Central memory CD8-positive, alpha-beta T cell (primary cell): ENCODE measurements around the gene NMBR.
"Not testable (repeated sequence)": the region's sequence is repeated elsewhere in the genome, so short reads cannot be mapped to it uniquely, and the experiment has no call there.

Experiments
- ATAC-seq: fragments of 150-1000 bp; cut with Tn5 transposase; replicated peaks from 2 replicates; pipeline ENCODE4 v1.10.0; 2022; ENCODE audit warnings: mild to moderate bottlenecking, moderate FRiP score, moderate number of reproducible peaks; ENCODE audit not compliant: poor library complexity, severe bottlenecking; ENCODE audit errors: extremely low read depth
- DNase-seq, 2 donors: peaks; one replicate each; pipeline ENCODE4 v3.0.0; 2021; ENCODE audit warnings: low spot score in 2 of 2
- H3K27ac Mint-ChIP-seq: one replicate; pipeline ENCODE4 v1.8.0; 2022; ENCODE audit warnings: low read depth, mild to moderate bottlenecking, moderate library complexity, mixed read lengths
- H3K27me3 Mint-ChIP-seq: one replicate; pipeline ENCODE4 v1.8.0; 2022; ENCODE audit warnings: mixed read lengths
- H3K36me3 Mint-ChIP-seq: one replicate; pipeline ENCODE4 v1.8.0; 2022; ENCODE audit warnings: mild to moderate bottlenecking, moderate library complexity, mixed read lengths; ENCODE audit not compliant: insufficient read depth
- H3K4me1 Mint-ChIP-seq: one replicate; pipeline ENCODE4 v1.8.0; 2022; ENCODE audit warnings: mixed read lengths
- H3K4me3 Mint-ChIP-seq: one replicate; pipeline ENCODE4 v1.8.0; 2022; ENCODE audit warnings: mild to moderate bottlenecking, moderate library complexity, mixed read lengths
- H3K9me3 Mint-ChIP-seq: one replicate; pipeline ENCODE4 v1.8.0; 2022; ENCODE audit warnings: mixed read lengths

Gene NMBR

DNA sequence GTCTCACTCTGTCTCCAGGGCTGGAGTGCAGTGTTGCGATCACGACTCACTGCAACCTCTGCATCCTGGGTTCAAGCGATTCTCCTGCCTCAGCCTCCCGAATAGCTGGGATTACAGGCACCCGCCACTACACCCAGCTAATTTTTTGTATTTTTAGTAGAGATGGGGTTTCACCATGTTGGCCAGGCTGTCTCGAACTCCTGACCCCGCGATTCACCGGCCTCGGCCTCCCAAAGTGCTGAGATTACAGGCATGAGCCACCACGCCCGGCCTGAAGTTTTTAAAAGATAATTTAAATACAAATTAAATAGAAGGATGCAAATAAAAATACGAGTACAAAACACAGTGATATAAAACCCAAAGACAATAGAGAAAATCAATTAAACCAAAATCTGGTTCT lies 5.4 kb downstream of the NMBR start:
- Mint-ChIP-seq H3K27me3 (peaks cover 17% of the 10 kb centered on the region), H3K4me1 (peaks cover 10% of the 10 kb centered on the region)
- H3K36me3 Mint-ChIP-seq, DNase-seq, ATAC-seq, H3K4me3 Mint-ChIP-seq, H3K9me3 Mint-ChIP-seq, H3K27ac Mint-ChIP-seq: not testable (repeated sequence)

GRCh38 chr6:142138876-142139275 lies 8.0 kb downstream of the NMBR start:
- Mint-ChIP-seq H3K4me3 (no peak overlapping the region), H3K36me3 (no peaks in the 10 kb centered on the region), H3K4me1 (no peaks in the 10 kb centered on the region), H3K27ac (no peak overlapping the region), H3K27me3 (peaks cover 21% of the 10 kb centered on the region), H3K9me3 (no peaks in the 10 kb centered on the region)
- DNase-seq (no peak), ATAC-seq (no peak)

DNA sequence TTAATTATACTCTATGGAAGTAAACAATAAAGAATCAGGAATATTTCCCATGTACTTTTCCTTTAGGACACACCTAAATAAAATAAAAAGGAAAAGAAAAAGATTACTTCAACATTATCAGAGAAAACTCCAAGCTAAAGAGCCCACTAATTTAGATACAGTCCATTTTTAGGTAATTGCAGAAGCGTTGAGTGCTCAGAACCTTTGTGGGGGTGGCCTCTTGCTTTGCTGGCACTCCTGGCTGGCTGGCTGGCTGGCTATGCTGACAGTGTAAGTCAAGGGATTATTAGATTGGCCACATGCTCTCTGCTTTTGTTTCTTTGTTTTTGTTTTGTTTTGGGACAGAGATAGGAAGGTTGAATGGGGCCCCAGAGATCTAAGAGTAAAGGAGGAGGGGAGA lies 14.3 kb downstream of the NMBR start, which contains the start of gene GJE1:
Gene GJE1, plus strand, starts transcription at position 301 of the 400 bp plus-strand sequence. CDS start 234 bp downstream, outside the sequence.
- H3K27me3 Mint-ChIP-seq = peaks cover 59% of the 10 kb centered on the region
- H3K9me3 Mint-ChIP-seq = no peaks in the 10 kb centered on the region
- DNase-seq (no peak), ATAC-seq (no peak)
- H3K4me1 Mint-ChIP-seq = no peaks in the 10 kb centered on the region
- H3K4me3 Mint-ChIP-seq = no peak within 1 kb of the TSS
- no peaks in the 10 kb centered on the region for H3K36me3 Mint-ChIP-seq
- H3K27ac Mint-ChIP-seq = no peak within 1 kb of the TSS

- Mint-ChIP-seq H3K27me3 (peaks cover 60% of the 10 kb centered on the region), H3K4me1 (no peaks in the 10 kb centered on the region), H3K4me3 (no peak overlapping the region), H3K36me3 (no peaks in the 10 kb centered on the region), H3K27ac (no peak overlapping the region), H3K9me3 (no peaks in the 10 kb centered on the region)
- DNase-seq (no peak), ATAC-seq (no peak)
Observed at GRCh38 chr6:142130814-142131213, 16.1 kb downstream of the NMBR start.

GRCh38 chr6:142121342-142121741 lies 25.6 kb downstream of the NMBR start:
- Mint-ChIP-seq H3K27ac (no peak overlapping the region), H3K36me3 (peaks cover 1% of the 10 kb centered on the region)

DNA sequence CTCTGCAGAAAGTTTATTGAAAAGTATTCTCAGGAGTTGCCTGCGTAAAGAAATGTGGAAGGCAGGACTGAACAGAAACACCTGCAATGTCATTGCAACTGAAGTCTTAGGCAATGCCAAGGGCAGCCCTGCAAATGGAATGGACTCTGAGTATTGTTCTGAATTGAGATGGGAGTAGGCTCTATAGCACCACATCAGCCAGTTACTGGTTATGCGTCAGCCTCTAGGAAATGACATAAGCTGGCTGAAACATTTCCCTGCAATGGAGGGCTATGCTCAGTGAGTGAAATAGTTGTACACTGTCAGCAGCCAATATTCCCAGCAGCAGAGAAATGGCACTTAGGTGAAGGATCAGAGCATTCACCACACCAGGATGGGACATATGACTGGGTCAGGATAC lies 28.0 kb downstream of the NMBR start:
- ATAC-seq = no peak
- no peak for DNase-seq
- no peak overlapping the region for H3K27ac Mint-ChIP-seq
- no peak overlapping the region for H3K4me3 Mint-ChIP-seq
- H3K9me3 Mint-ChIP-seq = no peaks in the 10 kb centered on the region
- peaks cover 19% of the 10 kb centered on the region for H3K27me3 Mint-ChIP-seq
- H3K4me1 Mint-ChIP-seq = no peaks in the 10 kb centered on the region
- H3K36me3 Mint-ChIP-seq = no peaks in the 10 kb centered on the region

More at GRCh38 chr6:142121342-142121741, 25.6 kb downstream of the NMBR start:
- no peak for DNase-seq
- Mint-ChIP-seq H3K27me3 (peaks cover 19% of the 10 kb centered on the region), H3K4me3 (no peak overlapping the region), H3K9me3 (no peaks in the 10 kb centered on the region), H3K4me1 (no peaks in the 10 kb centered on the region)
- ATAC-seq = no peak

- H3K27me3 Mint-ChIP-seq = peaks cover 19% of the 10 kb centered on the region
- no peaks in the 10 kb centered on the region for H3K4me1 Mint-ChIP-seq
- H3K27ac Mint-ChIP-seq = no peak overlapping the region
- H3K36me3 Mint-ChIP-seq = no peaks in the 10 kb centered on the region
- ATAC-seq (no peak), DNase-seq (no peak)
- H3K9me3 Mint-ChIP-seq = no peaks in the 10 kb centered on the region
- no peak overlapping the region for H3K4me3 Mint-ChIP-seq
Observed at GRCh38 chr6:142118328-142118727, 28.6 kb downstream of the NMBR start.

DNA sequence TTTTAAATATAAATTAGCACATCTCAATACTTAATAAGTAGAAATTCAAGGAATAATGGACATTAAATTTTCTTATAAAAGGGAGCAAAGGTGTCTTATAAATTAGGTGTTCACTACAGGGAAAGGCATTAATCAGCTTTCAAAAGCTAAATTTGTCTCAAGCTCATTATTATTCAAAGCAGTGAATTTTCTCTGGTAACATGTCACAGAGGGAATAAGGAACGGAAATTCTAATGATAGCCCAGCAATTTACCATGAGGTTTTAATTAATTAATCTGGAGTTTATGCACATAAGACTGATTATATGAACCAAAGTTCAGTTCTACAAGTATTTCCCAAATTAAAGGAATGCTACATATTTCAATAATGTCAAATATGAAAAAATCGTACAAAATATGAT lies 29.6 kb downstream of the NMBR start:
- Mint-ChIP-seq H3K4me3 (no peak overlapping the region), H3K4me1 (no peaks in the 10 kb centered on the region), H3K9me3 (no peaks in the 10 kb centered on the region), H3K27ac (no peak overlapping the region), H3K27me3 (peaks cover 19% of the 10 kb centered on the region), H3K36me3 (no peaks in the 10 kb centered on the region)
- ATAC-seq = no peak
- no peak for DNase-seq

DNA sequence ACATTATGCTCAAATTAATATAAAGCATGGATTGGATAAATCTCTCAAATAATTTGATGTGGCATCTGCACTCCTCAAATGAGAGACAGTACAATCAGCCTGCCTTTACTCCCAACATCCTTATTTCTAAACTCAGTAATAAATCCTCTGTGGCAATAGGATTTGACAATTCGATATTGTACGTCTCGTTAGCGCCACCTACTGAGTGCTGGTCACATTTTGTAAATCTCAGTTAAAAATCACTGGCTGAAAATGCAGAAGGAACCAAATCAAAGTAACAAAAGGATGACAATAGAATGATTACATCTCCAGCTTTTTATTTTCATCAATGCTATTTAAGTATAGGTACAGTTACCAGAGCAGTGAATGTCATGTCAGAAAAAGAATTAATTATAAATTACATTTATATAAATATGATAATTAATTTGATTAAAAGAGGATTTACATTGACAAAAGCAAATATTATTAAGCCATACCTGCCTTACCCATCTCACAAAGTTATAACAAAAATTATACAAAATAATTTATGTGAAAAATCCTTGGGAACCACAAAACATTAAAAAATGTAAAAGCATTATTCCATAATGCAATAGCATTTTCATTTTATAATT lies 34.4 kb downstream of the NMBR start:
- Mint-ChIP-seq H3K4me3 (no peak overlapping the region), H3K27me3 (no peaks in the 10 kb centered on the region)
- ATAC-seq = no peak

GRCh38 chr6:142110820-142111219 lies 36.1 kb downstream of the NMBR start:
- DNase-seq, ATAC-seq, H3K27me3 Mint-ChIP-seq: not testable (repeated sequence)

More for the DNA sequence above, 34.4 kb downstream of the NMBR start:
- Mint-ChIP-seq H3K9me3 (no peaks in the 10 kb centered on the region), H3K27ac (no peak overlapping the region), H3K36me3 (no peaks in the 10 kb centered on the region), H3K4me1 (no peaks in the 10 kb centered on the region)
- DNase-seq = peak; percentile 44 to 58

GRCh38 chr6:142104820-142105219 lies 42.1 kb downstream of the NMBR start:
- not testable (repeated sequence) for DNase-seq, H3K9me3 Mint-ChIP-seq, ATAC-seq, H3K27me3 Mint-ChIP-seq, H3K36me3 Mint-ChIP-seq, H3K4me1 Mint-ChIP-seq, H3K27ac Mint-ChIP-seq, H3K4me3 Mint-ChIP-seq

More at GRCh38 chr6:142110820-142111219, 36.1 kb downstream of the NMBR start:
- not testable (repeated sequence) for H3K4me1 Mint-ChIP-seq, H3K36me3 Mint-ChIP-seq, H3K27ac Mint-ChIP-seq, H3K9me3 Mint-ChIP-seq, H3K4me3 Mint-ChIP-seq

DNA sequence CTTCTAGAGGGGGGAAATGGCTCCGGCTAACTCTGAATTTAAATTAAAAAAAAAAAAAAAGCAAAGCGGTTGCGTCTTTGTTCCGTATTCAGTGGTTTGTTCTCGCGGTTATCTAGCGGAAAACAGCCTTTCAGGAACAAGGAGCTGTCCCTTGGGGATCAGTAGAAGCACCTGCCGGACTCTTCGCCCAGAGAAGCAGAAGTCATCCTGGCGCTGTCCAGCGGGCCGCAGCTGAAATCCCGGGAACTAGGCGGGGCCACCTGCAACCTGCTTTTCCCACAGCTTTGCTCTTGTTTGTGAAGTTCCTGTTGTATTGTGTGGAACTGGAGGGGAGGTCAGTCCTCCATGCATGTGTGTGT lies 58.1 kb downstream of the NMBR start:
- ATAC-seq (no peak), DNase-seq (no peak)
- peaks cover 5% of the 10 kb centered on the region for H3K4me1 Mint-ChIP-seq
- no peak overlapping the region for H3K27ac Mint-ChIP-seq
- H3K9me3 Mint-ChIP-seq = no peaks in the 10 kb centered on the region
- H3K27me3 Mint-ChIP-seq = peaks cover 24% of the 10 kb centered on the region
- H3K36me3 Mint-ChIP-seq = no peaks in the 10 kb centered on the region
- H3K4me3 Mint-ChIP-seq = no peak overlapping the region

DNA sequence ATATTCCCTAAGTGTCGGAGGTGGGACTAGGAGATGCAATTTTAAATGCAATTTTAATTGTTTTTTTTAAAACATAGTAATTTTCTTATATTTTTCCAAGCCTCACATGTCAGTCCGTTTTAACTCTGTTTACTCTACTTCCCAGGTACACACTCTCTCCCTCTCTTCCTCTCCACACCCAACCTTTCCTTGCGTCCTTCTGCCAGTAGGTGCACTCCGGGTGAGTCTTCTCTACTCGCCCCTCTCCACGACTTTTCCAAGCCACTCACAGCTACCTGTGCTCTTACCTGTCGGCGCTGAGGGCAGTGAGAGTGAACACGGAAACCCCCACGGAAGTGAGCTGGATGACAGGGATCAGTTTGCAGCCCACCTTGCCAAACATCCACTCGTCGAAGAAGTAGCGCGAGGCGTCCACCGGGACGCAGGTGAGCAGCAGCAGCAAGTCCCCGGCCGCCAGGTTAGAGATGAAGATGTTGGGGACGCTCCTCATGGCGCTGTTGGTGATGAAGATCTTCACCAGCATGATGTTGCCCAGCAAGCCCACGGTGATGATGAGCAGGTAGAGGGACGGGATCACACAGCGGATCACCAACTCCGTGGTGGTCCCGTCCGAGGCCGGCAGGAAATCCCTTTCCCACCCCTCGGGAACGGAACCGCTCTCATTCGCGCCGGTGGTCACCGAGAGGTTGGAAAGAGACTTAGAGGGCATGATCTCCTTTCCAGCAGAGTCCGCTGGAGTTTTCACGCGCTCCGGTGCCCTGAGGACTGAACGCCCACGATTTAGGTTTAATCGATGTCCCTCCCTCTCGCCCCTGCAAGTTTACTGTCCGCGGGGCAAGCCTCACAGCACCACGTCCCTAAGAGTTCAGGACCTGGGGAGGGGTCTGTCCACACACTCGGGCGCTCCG lies 58.7 kb downstream of the NMBR start:
- DNase-seq (no peak), ATAC-seq (no peak)
- Mint-ChIP-seq H3K36me3 (no peaks in the 10 kb centered on the region), H3K27ac (peak overlapping the region; percentile 50), H3K4me3 (peak overlapping the region; percentile 28), H3K9me3 (no peaks in the 10 kb centered on the region), H3K27me3 (peaks cover 24% of the 10 kb centered on the region), H3K4me1 (peaks cover 5% of the 10 kb centered on the region)
